NCI-H345 (cell line): ENCODE results near the gene NEAT1.

ENCODE experiments used
- DNase-seq: peaks from one replicate; lab custom pipeline; 2025; lab: John Stamatoyannopoulos, UW

Gene NEAT1

GRCh38 chr11:65433657-65434056 is 11.1 kb downstream of the NEAT1 start:
- no peak for DNase-seq

GRCh38 chr11:65434057-65434666 is 11.6 kb downstream of the NEAT1 start:
- DNase-seq = no peak

GRCh38 chr11:65434667-65435410 is 12.2 kb downstream of the NEAT1 start:
- no peak for DNase-seq

- no peak for DNase-seq
Measured at GRCh38 chr11:65435411-65435931, 12.9 kb downstream of the NEAT1 start.

DNA sequence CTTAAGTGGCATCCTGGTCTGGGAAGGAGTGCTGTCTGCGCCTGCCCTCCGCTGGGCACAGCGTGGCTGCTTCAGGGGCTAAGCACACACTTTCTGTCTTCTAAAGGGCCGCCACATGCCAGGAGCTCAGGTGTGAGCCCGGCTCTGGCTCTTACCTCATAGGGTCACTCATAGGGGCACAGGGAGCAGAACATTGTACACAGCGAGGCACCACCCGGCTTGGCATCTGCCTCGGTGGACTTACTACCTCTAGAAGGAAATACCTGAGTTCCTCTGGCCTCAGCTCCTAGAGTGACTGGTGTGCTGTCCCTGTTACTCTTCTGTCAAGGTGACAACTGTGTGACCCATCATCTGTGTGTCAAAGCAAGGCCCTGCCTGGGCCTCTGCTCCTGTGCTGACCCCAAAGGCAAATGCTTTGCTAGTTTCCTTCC is 13.4 kb downstream of the NEAT1 start:
- no peak for DNase-seq

DNA sequence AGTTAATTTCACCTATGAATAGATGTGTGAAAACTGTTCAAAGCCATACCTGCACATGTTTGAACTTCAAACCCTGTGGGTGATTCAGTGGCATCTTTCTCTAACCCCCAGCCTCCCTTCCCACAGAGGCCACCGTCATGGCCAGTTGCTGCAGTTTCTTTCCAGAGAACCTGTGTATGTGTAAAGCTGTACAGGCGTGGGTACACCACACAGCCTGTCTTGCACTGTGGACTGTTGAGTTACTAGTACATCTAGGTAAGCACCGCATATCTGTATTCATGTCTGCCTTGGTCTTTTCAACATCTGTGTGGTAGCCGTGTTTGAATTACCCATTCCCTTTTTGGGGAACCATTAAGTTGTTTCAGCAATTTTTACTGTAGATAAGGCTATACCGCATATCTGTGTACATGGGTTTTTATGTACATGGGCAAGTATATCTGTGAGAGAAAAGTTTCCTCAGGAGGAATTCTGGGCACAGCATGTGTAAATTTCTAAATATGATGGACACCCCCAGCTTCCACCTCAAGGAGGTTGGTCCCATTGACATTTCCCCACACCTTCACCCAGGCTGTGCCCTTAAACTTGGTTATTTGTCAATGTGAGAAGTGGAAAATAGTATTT is 13.9 kb downstream of the NEAT1 start:
- no peak for DNase-seq

DNA sequence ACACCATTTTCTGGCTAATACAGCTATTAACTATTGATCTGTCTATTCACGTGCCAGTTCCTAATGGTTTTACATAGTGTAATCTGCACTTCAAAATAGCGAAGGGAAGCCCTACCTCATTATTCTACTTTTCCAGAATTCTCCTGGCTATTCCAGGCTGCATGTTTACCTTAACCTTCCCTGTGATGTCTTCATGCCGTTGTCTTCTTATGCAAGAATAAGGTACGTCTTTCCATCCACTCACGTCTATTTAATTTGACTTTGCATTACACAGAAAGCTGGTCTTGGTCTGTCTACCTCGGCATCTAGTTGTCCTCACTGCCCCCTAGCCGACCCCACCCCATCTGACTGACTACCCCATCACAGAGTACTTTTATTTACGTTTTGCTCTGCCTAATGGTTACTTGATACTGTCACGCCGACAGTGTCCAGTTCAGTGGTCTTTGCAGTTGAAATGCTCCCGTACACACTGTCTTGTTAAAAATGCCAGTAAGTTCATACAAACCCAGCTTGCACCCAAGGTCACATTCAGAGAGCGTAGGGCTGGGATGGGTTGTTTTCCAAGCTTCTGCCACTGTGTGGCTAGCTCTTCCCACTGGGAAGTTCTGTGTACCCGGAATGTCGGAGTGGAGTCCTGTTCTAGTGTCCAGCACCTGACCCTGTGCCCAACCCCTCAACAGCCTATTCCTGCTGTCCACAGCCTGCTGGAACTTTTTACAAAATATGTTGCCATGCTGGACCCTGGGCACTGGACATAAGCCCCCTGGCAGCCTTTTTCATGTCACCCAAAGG is 15.0 kb downstream of the NEAT1 start:
- no peak for DNase-seq

- DNase-seq = no peak
Measured at GRCh38 chr11:65438257-65439151, 15.9 kb downstream of the NEAT1 start.

GRCh38 chr11:65439331-65440181 is 17.0 kb downstream of the NEAT1 start:
- DNase-seq = no peak

GRCh38 chr11:65440831-65441499 is 18.4 kb downstream of the NEAT1 start:
- no peak for DNase-seq

GRCh38 chr11:65442842-65443331 is 20.3 kb downstream of the NEAT1 start:
- DNase-seq = no peak

DNA sequence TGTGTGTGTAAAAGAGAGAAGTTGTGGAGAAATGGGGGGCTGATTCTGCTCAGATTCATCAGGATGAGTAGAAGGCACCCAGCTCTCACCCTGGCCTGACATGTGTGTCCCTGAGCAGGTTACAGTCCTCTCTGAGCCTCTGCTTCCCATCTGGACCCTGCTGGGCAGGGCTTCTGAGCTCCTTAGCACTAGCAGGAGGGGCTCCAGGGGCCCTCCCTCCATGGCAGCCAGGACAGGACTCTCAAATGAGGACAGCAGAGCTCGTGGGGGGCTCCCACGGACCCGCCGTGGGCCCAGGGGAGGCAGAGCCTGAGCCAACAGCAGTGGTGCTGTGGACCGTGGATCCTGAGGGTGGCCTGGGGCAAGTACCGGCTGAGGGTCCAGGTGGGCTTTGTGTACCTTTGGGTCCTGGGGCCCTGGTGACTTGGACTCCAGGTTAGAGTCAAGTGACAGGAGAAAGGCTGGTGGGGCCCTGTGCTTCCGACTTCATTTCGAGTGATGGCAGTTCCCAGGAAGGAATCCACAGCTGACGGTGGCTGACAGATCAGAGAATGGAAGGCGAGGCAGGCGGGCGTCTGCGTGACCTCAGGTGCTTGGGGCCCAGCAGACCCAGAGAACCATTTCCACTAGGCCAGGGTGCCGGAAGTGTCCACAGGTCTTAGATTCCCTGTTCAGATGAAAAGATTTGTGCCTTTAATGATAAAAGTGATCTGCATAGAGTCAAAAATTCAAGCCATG is 21.9 kb downstream of the NEAT1 start:
- no peak for DNase-seq

GRCh38 chr11:65445101-65445603 is 22.6 kb downstream of the NEAT1 start:
- DNase-seq = no peak

- no peak for DNase-seq
Measured at GRCh38 chr11:65445604-65446445, 23.2 kb downstream of the NEAT1 start.

GRCh38 chr11:65446446-65447277 is 24.1 kb downstream of the NEAT1 start:
- no peak for DNase-seq

- no peak for DNase-seq
Measured at GRCh38 chr11:65448074-65448417, 25.4 kb downstream of the NEAT1 start.
